SK-N-SH (cell line): ENCODE results near the gene RAP2A. TPM values are rescaled to one million over a fixed set of nuclear protein-coding genes. Genes with fewer than 3 reads are reported as not detected.

Source experiments
- CTCF ChIA-PET: fragments of 300-600, 350-600 bp; formaldehyde crosslinking; extraction: SDS; loops from one replicate; lab custom pipeline; 2021; lab: Yijun Ruan, JAX
- POLR2A ChIA-PET: fragments of 350-600 bp; sonication (Branson Sonifier 250); formaldehyde crosslinking; extraction: SDS; loops from one replicate; lab custom pipeline; 2020; ENCODE audit warnings: antibody characterized with exemption, inconsistent platforms; lab: Yijun Ruan, JAX
- DNase-seq: peaks from one replicate; pipeline ENCODE4 v3.0.0; 2012
- H2AFZ ChIP-seq: fragments of 200-600 bp; sonication (generic); 2 replicates; pipeline ENCODE4 v1.8.1; 2016; ENCODE audit warnings: antibody characterized with exemption, mild to moderate bottlenecking, low read depth
- H3F3A ChIP-seq: fragments of 200-600 bp; sonication (generic); replicated peaks from 2 replicates; pipeline ENCODE3; 2016; ENCODE audit warnings: antibody characterized with exemption, mild to moderate bottlenecking; ENCODE audit not compliant: insufficient read depth
- H3K27ac ChIP-seq, 2 experiments: fragments of 200-500 bp in 1 of 2; fragments of 200-600 bp in 1 of 2; sonication (Bioruptor generic) in 1 of 2; sonication (generic), shearing (Covaris generic) in 1 of 2; 2 replicates each; pipeline versions ENCODE4 v1.5.1 to v1.6.1; 2014 to 2016; ENCODE audit warnings: low read depth in 2 of 2, inconsistent platforms in 1 of 2, low read length in 1 of 2, mild to moderate bottlenecking in 1 of 2, mixed read lengths in 1 of 2
- H3K27me3 ChIP-seq: fragments of 200-600 bp; sonication (generic), shearing (Covaris generic); 2 replicates; pipeline ENCODE4 v1.6.1; 2016; ENCODE audit warnings: mixed run types; ENCODE audit not compliant: insufficient read depth
- H3K36me3 ChIP-seq, 2 experiments: fragments of 200-500 bp in 1 of 2; fragments of 200-600 bp in 1 of 2; sonication (Bioruptor generic) in 1 of 2; sonication (generic) in 1 of 2; replicated peaks in 1 of 2; 2 replicates each; pipeline versions ENCODE3 to v1.5.1; 2014 to 2016; ENCODE audit warnings: low read length in 1 of 2, mild to moderate bottlenecking in 1 of 2; ENCODE audit not compliant: insufficient read depth in 2 of 2, control insufficient read depth in 1 of 2
- H3K4me1 ChIP-seq, 2 experiments: fragments of 200-500 bp in 1 of 2; fragments of 200-600 bp in 1 of 2; sonication (Bioruptor generic) in 1 of 2; sonication (generic), shearing (Covaris generic) in 1 of 2; 2 replicates each; pipeline versions ENCODE4 v1.5.1 to v1.6.1; 2014 to 2016; ENCODE audit warnings: low read depth in 1 of 2, low read length in 1 of 2, mixed run types in 1 of 2; ENCODE audit not compliant: insufficient read depth in 2 of 2, control insufficient read depth in 1 of 2
- H3K4me2 ChIP-seq: fragments of 200-600 bp; sonication (generic), shearing (Covaris generic); 2 replicates; pipeline ENCODE4 v1.6.1; 2017; ENCODE audit warnings: mixed run types
- H3K4me3 ChIP-seq, 2 experiments: fragments of 200-500 bp in 1 of 2; fragments of 200-600 bp in 1 of 2; sonication (Bioruptor generic) in 1 of 2; sonication (generic), shearing (Covaris generic) in 1 of 2; 2 replicates each; pipeline versions ENCODE4 v1.5.1 to v1.8.1; 2014 to 2016; ENCODE audit warnings: low read depth in 2 of 2, inconsistent platforms in 1 of 2, low read length in 1 of 2, mild to moderate bottlenecking in 1 of 2, mixed read lengths in 1 of 2, moderate library complexity in 1 of 2
- H3K79me2 ChIP-seq: fragments of 200-600 bp; sonication (generic); 2 replicates; pipeline ENCODE4 v1.8.1; 2017; ENCODE audit warnings: mild to moderate bottlenecking; ENCODE audit not compliant: insufficient read depth
- H3K9ac ChIP-seq: fragments of 200-600 bp; sonication (generic); 2 replicates; pipeline ENCODE4 v1.6.1; 2017; ENCODE audit warnings: mixed run types
- H3K9me2 ChIP-seq: fragments of 200-600 bp; sonication (generic); 2 replicates; pipeline ENCODE4 v1.6.1; 2017; ENCODE audit warnings: mixed run types
- H3K9me3 ChIP-seq: fragments of 200-600 bp; sonication (generic); 2 replicates; pipeline ENCODE4 v1.6.1; 2017; ENCODE audit warnings: mixed run types, mild to moderate bottlenecking, moderate library complexity
- H4K20me1 ChIP-seq: fragments of 200-600 bp; sonication (generic); 2 replicates; pipeline ENCODE4 v1.6.1; 2017; ENCODE audit warnings: mild to moderate bottlenecking, mixed run types; ENCODE audit not compliant: insufficient read depth
- CHD2 ChIP-seq: fragments of 150-350 bp; IDR thresholded peaks from 2 replicates; pipeline ENCODE4 v1.6.1; 2018; ENCODE audit warnings: low read length; ENCODE audit not compliant: partially characterized antibody
- CTCF ChIP-seq: fragments of 200-600 bp; sonication (generic); IDR thresholded peaks from 2 replicates; pipeline ENCODE4 v1.6.1; 2017; ENCODE audit warnings: antibody characterized with exemption, mild to moderate bottlenecking, moderate library complexity
- ELF1 ChIP-seq: IDR thresholded peaks from 2 replicates; pipeline ENCODE4 v1.4.0; 2012
- FOSL2 ChIP-seq: IDR thresholded peaks from 2 replicates; pipeline ENCODE4 v1.4.0; 2012; ENCODE audit warnings: low read depth, mild to moderate bottlenecking, moderate library complexity, borderline replicate concordance
- FOXJ3 ChIP-seq: sonication (generic); formaldehyde crosslinking; IDR thresholded peaks from 2 replicates; pipeline ENCODE4 v1.5.1; 2020; ENCODE audit warnings: mild to moderate bottlenecking, missing genetic modification reagents
- GATA2 ChIP-seq: sonication (generic); formaldehyde crosslinking; IDR thresholded peaks from 2 replicates; pipeline ENCODE4 v1.5.0; 2020; ENCODE audit warnings: mild to moderate bottlenecking, missing genetic modification reagents
- IRF3 ChIP-seq: fragments of 150-350 bp; IDR thresholded peaks from 2 replicates; pipeline ENCODE4 v1.6.1; 2016; ENCODE audit warnings: mild to moderate bottlenecking, low read depth, low read length
- JUND ChIP-seq: IDR thresholded peaks from 2 replicates; pipeline ENCODE4 v1.4.0; 2012
- MEF2A ChIP-seq: IDR thresholded peaks from 2 replicates; pipeline ENCODE4 v1.4.0; 2012; ENCODE audit warnings: low read depth, borderline replicate concordance
- NFIC ChIP-seq: IDR thresholded peaks from 2 replicates; pipeline ENCODE4 v1.4.0; 2012; ENCODE audit warnings: borderline replicate concordance
- NRF1 ChIP-seq: IDR thresholded peaks from 2 replicates; pipeline ENCODE4 v1.6.1; 2012; ENCODE audit warnings: low read depth, mild to moderate bottlenecking, low read length
- POLR2AphosphoS5 ChIP-seq: IDR thresholded peaks from 2 replicates; pipeline ENCODE4 v1.6.1; 2012; ENCODE audit warnings: low read depth, low read length
- RAD21 ChIP-seq: IDR thresholded peaks from 2 replicates; pipeline ENCODE4 v1.6.1; 2012; ENCODE audit warnings: mild to moderate bottlenecking, low read length
- USF2 ChIP-seq: fragments of 150-350 bp; IDR thresholded peaks from 2 replicates; pipeline ENCODE4 v1.6.1; 2017; ENCODE audit warnings: antibody characterized with exemption, low read length, low read depth, borderline replicate concordance
- WGBS: methylation state at CpG from one replicate; pipeline ENCODE4 v1.1.6; 2017; ENCODE audit warnings: low lambda C conversion rate; 5-methylcytosine and 5-hydroxymethylcytosine counted together
- polyA plus RNA-seq, 3 experiments: library from polyadenylated mRNA; depleted of rRNA; stranded (reverse); fragments of >200 nt; gene quantifications; 2 replicates each; pipeline ENCODE4 v1.2.3, GENCODE V29; 2012
- TF ChIP-seq, protein P1 (sequence below): IDR thresholded peaks from 2 replicates; pipeline ENCODE4 v1.4.0; 2012; ENCODE audit warnings: low read depth

RAP2A gene
- polyA plus RNA-seq, 1 of the 3 experiments (the other 2 are of a cell fraction): 6.5 TPM

DNA sequence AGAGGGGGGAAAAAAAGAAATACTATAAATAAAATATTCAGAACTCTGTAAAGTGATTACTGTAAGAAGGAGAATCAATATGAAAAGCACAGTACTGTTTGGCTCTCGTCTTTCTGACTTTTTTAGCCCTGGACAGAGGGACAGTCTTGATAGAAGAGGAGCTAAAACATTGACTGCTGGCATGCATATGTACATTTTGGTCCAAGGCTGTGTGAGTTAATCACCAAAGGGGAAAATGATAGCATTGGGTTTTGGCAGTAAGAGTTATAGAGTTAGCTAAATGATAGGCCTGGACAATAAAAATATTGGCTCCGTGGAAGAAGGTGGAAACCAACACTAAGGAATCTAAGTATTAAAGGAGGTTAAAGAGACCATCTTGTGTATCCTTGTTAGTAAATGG, 50.3 kb downstream of the RAP2A start:
- POLR2A ChIA-PET: no interaction called here
- no peaks in the 10 kb centered on the region for H3K79me2 ChIP-seq

More for the DNA sequence above, 50.3 kb downstream of the RAP2A start:
- 68% methylated on average over 2 of the region's 2 CpGs for WGBS
- Histone ChIP-seq H3F3A (no peaks in the 10 kb centered on the region), H3K4me2 (no peak overlapping the region), H3K36me3 (no peaks in the 10 kb centered on the region), H3K9ac (no peak overlapping the region), H3K27me3 (no peaks in the 10 kb centered on the region), H4K20me1 (no peaks in the 10 kb centered on the region), H3K9me3 (no peaks in the 10 kb centered on the region), H3K4me3 (no peak overlapping the region), H2AFZ (no peak overlapping the region), H3K4me1 (no peaks in the 10 kb centered on the region), H3K27ac (no peak overlapping the region), H3K9me2 (no peaks in the 10 kb centered on the region)
- CTCF ChIA-PET: no interaction called here
- TF ChIP-seq ELF1: no peak
- TF ChIP-seq POLR2AphosphoS5: no peak
- no peak for TF ChIP-seq GATA2 (CRISPR knock-in tag)
- no peak for TF ChIP-seq IRF3
- TF ChIP-seq FOSL2: no peak
- TF ChIP-seq USF2: no peak
- TF ChIP-seq, protein P1, sequence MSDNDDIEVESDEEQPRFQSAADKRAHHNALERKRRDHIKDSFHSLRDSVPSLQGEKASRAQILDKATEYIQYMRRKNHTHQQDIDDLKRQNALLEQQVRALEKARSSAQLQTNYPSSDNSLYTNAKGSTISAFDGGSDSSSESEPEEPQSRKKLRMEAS: no peak
- no peak for TF ChIP-seq MEF2A
- no peak for TF ChIP-seq NFIC
- TF ChIP-seq JUND: no peak
- no peak for TF ChIP-seq RAD21
- TF ChIP-seq NRF1: no peak
- TF ChIP-seq CHD2: no peak
- TF ChIP-seq CTCF: no peak
- no peak for TF ChIP-seq FOXJ3 (CRISPR knock-in tag)
- DNase-seq: no peak
